Frontal cortex (tissue), 4 donors: Measurements from ENCODE around the gene OR1L8. TPM values are rescaled to one million over a fixed set of nuclear protein-coding genes. Genes with fewer than 3 reads are reported as not detected.

Experiments
- DNase-seq, 2 donors: peaks; one replicate each; pipeline ENCODE4 v3.0.0; 2012; ENCODE audit warnings: low spot score in 2 of 2
- FAIRE-seq: peaks from 2 replicates; lab custom pipeline; 2012; peaks lifted over from hg19 to GRCh38; lab: Jason Lieb, UNC
- total RNA-seq: library from RNA; depleted of rRNA; stranded (reverse); fragments of >200 nt; gene quantifications from one replicate; pipeline ENCODE4 v1.2.3, GENCODE V29; 2014
- donor health status: control.
- donor health status: control.
- donor health status: control.

Gene OR1L8
- total RNA-seq, 1 donor from 2014 or later, result not detected

DNA sequence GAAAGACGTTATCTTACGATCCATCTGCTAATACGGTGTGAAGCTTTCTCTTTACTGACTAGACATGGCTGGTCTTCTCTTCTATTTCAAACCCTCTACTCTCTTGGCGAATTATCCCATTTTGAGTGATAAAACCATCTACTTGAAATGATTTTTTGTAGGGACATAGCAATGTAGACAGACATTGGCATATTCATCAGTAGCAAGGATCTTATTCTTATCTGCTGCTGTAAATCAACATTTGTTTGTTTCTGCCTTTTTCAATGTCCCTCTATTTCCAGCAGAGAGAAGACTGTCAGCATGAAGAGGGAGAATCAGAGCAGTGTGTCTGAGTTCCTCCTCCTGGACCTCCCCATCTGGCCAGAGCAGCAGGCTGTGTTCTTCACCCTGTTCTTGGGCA, 64.3 kb downstream of the OR1L8 start, which contains the start of gene OR1J4:
OR1J4 (plus strand) TSS at position 301 of the 400 bp plus-strand sequence; CDS start at position 301, 0 bp downstream.
- DNase-seq, result no peak
- FAIRE-seq, result no peak

DNA sequence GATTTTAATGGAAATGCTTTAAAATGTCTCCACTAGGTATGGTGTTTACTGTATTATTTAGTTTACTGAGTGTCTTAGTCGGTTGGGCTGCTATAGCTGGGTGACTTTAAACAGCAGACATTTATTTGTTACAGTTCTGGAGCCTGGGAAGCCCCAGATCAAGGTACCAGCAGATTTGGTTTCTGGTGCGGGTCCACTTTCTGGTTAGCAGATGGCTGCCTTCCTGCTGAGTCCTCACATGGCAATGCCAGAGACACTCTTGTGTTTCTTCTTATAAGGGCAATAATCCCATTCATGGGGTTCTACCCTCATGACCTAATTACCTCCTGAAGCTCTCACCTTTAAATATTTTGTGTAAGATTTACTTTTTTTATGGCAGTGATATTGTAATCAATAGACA, 65.0 kb downstream of the OR1L8 start:
- DNase-seq (no peak), FAIRE-seq (no peak)

Other genes starting within 250 kb of the OR1L8 start
- gene PTGS1, start 212.4 kb downstream of the OR1L8 start, total RNA-seq, result 0.41 TPM
- gene OR1J1, start 105.5 kb downstream of the OR1L8 start, total RNA-seq, result not detected
- not detected for gene OR1J2, start 72.6 kb downstream of the OR1L8 start, total RNA-seq
- gene OR1J4, start 64.2 kb downstream of the OR1L8 start, total RNA-seq, result not detected
- gene OR1N1, start 56.1 kb downstream of the OR1L8 start, total RNA-seq, result not detected
- gene OR1N2, start 30.3 kb downstream of the OR1L8 start, total RNA-seq, result not detected
- not detected for gene OR1Q1, start 31.4 kb upstream of the OR1L8 start, total RNA-seq
- gene OR1B1, start 74.2 kb upstream of the OR1L8 start, total RNA-seq, result not detected
- gene OR1L1, start 78.3 kb upstream of the OR1L8 start, total RNA-seq, result not detected
- gene OR1L3, start 91.7 kb upstream of the OR1L8 start, total RNA-seq, result not detected
- gene OR1L4, start 140.6 kb upstream of the OR1L8 start, total RNA-seq, result not detected
- gene OR1L6, start 158.9 kb upstream of the OR1L8 start, total RNA-seq, result not detected
- gene OR5C1, start 205.5 kb upstream of the OR1L8 start, total RNA-seq, result not detected
- not detected for gene OR1K1, start 216.7 kb upstream of the OR1L8 start, total RNA-seq
- 63.6 TPM for gene PDCL, start 245.2 kb upstream of the OR1L8 start, total RNA-seq